Astrocyte (in vitro differentiated cells and primary cell): Measurements from ENCODE around the gene TENM4.

Experiments
- EZH2 ChIP-seq: IDR thresholded peaks from 2 replicates; pipeline ENCODE4 v1.6.1; 2012; ENCODE audit warnings: mild to moderate bottlenecking, low read length, inconsistent platforms; ENCODE audit not compliant: insufficient read depth
- TF ChIP-seq, protein P1 (sequence below): IDR thresholded peaks from 2 replicates; pipeline ENCODE4 v1.5.1; 2011; ENCODE audit warnings: low read depth, mild to moderate bottlenecking, inconsistent platforms, low read length, moderate library complexity; ENCODE audit not compliant: insufficient read depth

DNA sequence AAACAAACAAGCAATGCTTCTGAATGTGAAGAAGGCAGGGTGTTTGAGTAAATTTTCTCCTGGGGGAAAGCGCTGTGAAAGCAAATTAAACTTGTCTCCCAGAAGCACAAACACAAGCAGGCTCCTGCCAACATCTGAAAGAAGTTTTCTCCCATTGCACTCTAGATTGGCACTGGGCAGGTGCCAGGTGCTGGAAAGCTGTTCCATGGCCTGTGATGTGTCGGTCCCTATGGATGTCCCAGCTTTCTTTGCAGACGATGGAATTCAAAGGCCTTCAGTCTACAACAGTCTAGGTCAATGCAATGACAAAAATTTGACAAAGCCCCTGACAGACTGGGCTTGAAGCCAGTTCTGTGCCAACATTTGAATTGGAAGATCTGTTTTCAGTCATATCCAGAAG, 620.1 kb downstream of the TENM4 start:
- TF ChIP-seq, protein P1, sequence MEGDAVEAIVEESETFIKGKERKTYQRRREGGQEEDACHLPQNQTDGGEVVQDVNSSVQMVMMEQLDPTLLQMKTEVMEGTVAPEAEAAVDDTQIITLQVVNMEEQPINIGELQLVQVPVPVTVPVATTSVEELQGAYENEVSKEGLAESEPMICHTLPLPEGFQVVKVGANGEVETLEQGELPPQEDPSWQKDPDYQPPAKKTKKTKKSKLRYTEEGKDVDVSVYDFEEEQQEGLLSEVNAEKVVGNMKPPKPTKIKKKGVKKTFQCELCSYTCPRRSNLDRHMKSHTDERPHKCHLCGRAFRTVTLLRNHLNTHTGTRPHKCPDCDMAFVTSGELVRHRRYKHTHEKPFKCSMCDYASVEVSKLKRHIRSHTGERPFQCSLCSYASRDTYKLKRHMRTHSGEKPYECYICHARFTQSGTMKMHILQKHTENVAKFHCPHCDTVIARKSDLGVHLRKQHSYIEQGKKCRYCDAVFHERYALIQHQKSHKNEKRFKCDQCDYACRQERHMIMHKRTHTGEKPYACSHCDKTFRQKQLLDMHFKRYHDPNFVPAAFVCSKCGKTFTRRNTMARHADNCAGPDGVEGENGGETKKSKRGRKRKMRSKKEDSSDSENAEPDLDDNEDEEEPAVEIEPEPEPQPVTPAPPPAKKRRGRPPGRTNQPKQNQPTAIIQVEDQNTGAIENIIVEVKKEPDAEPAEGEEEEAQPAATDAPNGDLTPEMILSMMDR: no peak
- no peak for TF ChIP-seq EZH2
